Activated naive CD8-positive, alpha-beta T cell (primary cell): ENCODE results near the gene DHRS4.
"Not testable (repeated sequence)": the region's sequence is repeated elsewhere in the genome, so short reads cannot be mapped to it uniquely, and the experiment has no call there.

Source experiments
- H3K27ac Mint-ChIP-seq: one replicate; pipeline ENCODE4 v1.8.0; 2021; ENCODE audit warnings: mixed read lengths
- H3K27me3 Mint-ChIP-seq: one replicate; pipeline ENCODE4 v1.8.0; 2021; ENCODE audit warnings: mixed read lengths
- H3K36me3 Mint-ChIP-seq: one replicate; pipeline ENCODE4 v1.8.0; 2021; ENCODE audit warnings: mixed read lengths
- H3K4me1 Mint-ChIP-seq: one replicate; pipeline ENCODE4 v1.8.0; 2021; ENCODE audit warnings: low read depth, mixed read lengths
- H3K4me3 Mint-ChIP-seq: one replicate; pipeline ENCODE4 v1.8.0; 2021; ENCODE audit warnings: mild to moderate bottlenecking, mixed read lengths
- H3K9me3 Mint-ChIP-seq: one replicate; pipeline ENCODE4 v1.8.0; 2021; ENCODE audit warnings: low read depth, mixed read lengths

The DHRS4 gene

GRCh38 chr14:23954965-23955364 is 1.4 kb downstream of the DHRS4 start:
- not testable (repeated sequence) for H3K9me3 Mint-ChIP-seq, H3K36me3 Mint-ChIP-seq, H3K27me3 Mint-ChIP-seq, H3K27ac Mint-ChIP-seq, H3K4me3 Mint-ChIP-seq
- H3K4me1 Mint-ChIP-seq, result peaks cover 25% of the 10 kb centered on the region

GRCh38 chr14:23955811-23956210 is 2.2 kb downstream of the DHRS4 start:
- not testable (repeated sequence) for H3K4me3 Mint-ChIP-seq, H3K36me3 Mint-ChIP-seq, H3K27ac Mint-ChIP-seq, H3K9me3 Mint-ChIP-seq, H3K27me3 Mint-ChIP-seq
- H3K4me1 Mint-ChIP-seq, result peaks cover 25% of the 10 kb centered on the region

- not testable (repeated sequence) for H3K9me3 Mint-ChIP-seq, H3K27ac Mint-ChIP-seq, H3K4me1 Mint-ChIP-seq
These were observed 4.5 kb downstream of the DHRS4 start for GRCh38 chr14:23957913-23958569.

GRCh38 chr14:23960899-23961298 is 7.3 kb downstream of the DHRS4 start:
- not testable (repeated sequence) for H3K4me1 Mint-ChIP-seq, H3K4me3 Mint-ChIP-seq, H3K27me3 Mint-ChIP-seq, H3K27ac Mint-ChIP-seq, H3K9me3 Mint-ChIP-seq, H3K36me3 Mint-ChIP-seq

More at GRCh38 chr14:23957913-23958569, 4.5 kb downstream of the DHRS4 start:
- not testable (repeated sequence) for H3K36me3 Mint-ChIP-seq, H3K4me3 Mint-ChIP-seq, H3K27me3 Mint-ChIP-seq

GRCh38 chr14:23961704-23962103 is 8.1 kb downstream of the DHRS4 start:
- H3K36me3 Mint-ChIP-seq, H3K27me3 Mint-ChIP-seq, H3K9me3 Mint-ChIP-seq, H3K4me1 Mint-ChIP-seq, H3K4me3 Mint-ChIP-seq, H3K27ac Mint-ChIP-seq: not testable (repeated sequence)

GRCh38 chr14:23969130-23969480 is 15.5 kb downstream of the DHRS4 start:
- H3K4me1 Mint-ChIP-seq, H3K36me3 Mint-ChIP-seq, H3K27ac Mint-ChIP-seq, H3K9me3 Mint-ChIP-seq, H3K4me3 Mint-ChIP-seq, H3K27me3 Mint-ChIP-seq: not testable (repeated sequence)

GRCh38 chr14:23969481-23970282 is 16.1 kb downstream of the DHRS4 start:
- H3K4me3 Mint-ChIP-seq, result peak overlapping the region; percentile 51
- H3K9me3 Mint-ChIP-seq, H3K27ac Mint-ChIP-seq, H3K36me3 Mint-ChIP-seq, H3K27me3 Mint-ChIP-seq, H3K4me1 Mint-ChIP-seq: not testable (repeated sequence)

- H3K4me3 Mint-ChIP-seq, result peak overlapping the region; percentile 40
- not testable (repeated sequence) for H3K36me3 Mint-ChIP-seq, H3K27ac Mint-ChIP-seq, H3K4me1 Mint-ChIP-seq, H3K27me3 Mint-ChIP-seq, H3K9me3 Mint-ChIP-seq
These were observed 16.7 kb downstream of the DHRS4 start for GRCh38 chr14:23970283-23970659.

- H3K4me3 Mint-ChIP-seq, H3K9me3 Mint-ChIP-seq, H3K27me3 Mint-ChIP-seq, H3K4me1 Mint-ChIP-seq, H3K27ac Mint-ChIP-seq, H3K36me3 Mint-ChIP-seq: not testable (repeated sequence)
These were observed 19.6 kb downstream of the DHRS4 start for GRCh38 chr14:23973178-23973577.

- H3K4me3 Mint-ChIP-seq, H3K36me3 Mint-ChIP-seq, H3K27ac Mint-ChIP-seq, H3K27me3 Mint-ChIP-seq, H3K4me1 Mint-ChIP-seq, H3K9me3 Mint-ChIP-seq: not testable (repeated sequence)
These were observed 20.5 kb downstream of the DHRS4 start for GRCh38 chr14:23974041-23974440.

GRCh38 chr14:23977208-23977607 is 23.6 kb downstream of the DHRS4 start:
- H3K9me3 Mint-ChIP-seq, H3K36me3 Mint-ChIP-seq, H3K4me3 Mint-ChIP-seq, H3K27ac Mint-ChIP-seq, H3K4me1 Mint-ChIP-seq, H3K27me3 Mint-ChIP-seq: not testable (repeated sequence)

- not testable (repeated sequence) for H3K9me3 Mint-ChIP-seq, H3K27me3 Mint-ChIP-seq, H3K27ac Mint-ChIP-seq, H3K36me3 Mint-ChIP-seq, H3K4me3 Mint-ChIP-seq, H3K4me1 Mint-ChIP-seq
These were observed 28.6 kb downstream of the DHRS4 start for GRCh38 chr14:23981951-23982813.

- Mint-ChIP-seq H3K4me3 (no peak overlapping the region), H3K36me3 (peaks cover 3% of the 10 kb centered on the region), H3K27me3 (no peaks in the 10 kb centered on the region), H3K9me3 (no peaks in the 10 kb centered on the region), H3K4me1 (peaks cover 24% of the 10 kb centered on the region), H3K27ac (no peak overlapping the region)
These were observed 31.5 kb downstream of the DHRS4 start for GRCh38 chr14:23984891-23985602.

GRCh38 chr14:23988223-23988606 is 34.6 kb downstream of the DHRS4 start:
- H3K36me3 Mint-ChIP-seq, H3K9me3 Mint-ChIP-seq, H3K27me3 Mint-ChIP-seq: not testable (repeated sequence)
- H3K27ac Mint-ChIP-seq, result peak overlapping the region; percentile 10
- peaks cover 24% of the 10 kb centered on the region for H3K4me1 Mint-ChIP-seq
- H3K4me3 Mint-ChIP-seq, result peak overlapping the region; percentile 72
